Measurements from ENCODE around the gene C3orf52. TPM values are rescaled to one million over a fixed set of nuclear protein-coding genes. Genes with fewer than 3 reads are reported as not detected.
"Not testable (repeated sequence)": the region's sequence is repeated elsewhere in the genome, so short reads cannot be mapped to it uniquely, and the experiment has no call there.

The C3orf52 gene, protein sequence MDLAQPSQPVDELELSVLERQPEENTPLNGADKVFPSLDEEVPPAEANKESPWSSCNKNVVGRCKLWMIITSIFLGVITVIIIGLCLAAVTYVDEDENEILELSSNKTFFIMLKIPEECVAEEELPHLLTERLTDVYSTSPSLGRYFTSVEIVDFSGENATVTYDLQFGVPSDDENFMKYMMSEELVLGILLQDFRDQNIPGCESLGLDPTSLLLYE
- polyA plus RNA-seq (ENCODE audit: low read depth in 6 of 6): 1 to 10 TPM in 1 of 6 donors, under 1 TPM in 4, not detected in 1; 0.23 to 1.1 (median 0.61) TPM

DNA sequence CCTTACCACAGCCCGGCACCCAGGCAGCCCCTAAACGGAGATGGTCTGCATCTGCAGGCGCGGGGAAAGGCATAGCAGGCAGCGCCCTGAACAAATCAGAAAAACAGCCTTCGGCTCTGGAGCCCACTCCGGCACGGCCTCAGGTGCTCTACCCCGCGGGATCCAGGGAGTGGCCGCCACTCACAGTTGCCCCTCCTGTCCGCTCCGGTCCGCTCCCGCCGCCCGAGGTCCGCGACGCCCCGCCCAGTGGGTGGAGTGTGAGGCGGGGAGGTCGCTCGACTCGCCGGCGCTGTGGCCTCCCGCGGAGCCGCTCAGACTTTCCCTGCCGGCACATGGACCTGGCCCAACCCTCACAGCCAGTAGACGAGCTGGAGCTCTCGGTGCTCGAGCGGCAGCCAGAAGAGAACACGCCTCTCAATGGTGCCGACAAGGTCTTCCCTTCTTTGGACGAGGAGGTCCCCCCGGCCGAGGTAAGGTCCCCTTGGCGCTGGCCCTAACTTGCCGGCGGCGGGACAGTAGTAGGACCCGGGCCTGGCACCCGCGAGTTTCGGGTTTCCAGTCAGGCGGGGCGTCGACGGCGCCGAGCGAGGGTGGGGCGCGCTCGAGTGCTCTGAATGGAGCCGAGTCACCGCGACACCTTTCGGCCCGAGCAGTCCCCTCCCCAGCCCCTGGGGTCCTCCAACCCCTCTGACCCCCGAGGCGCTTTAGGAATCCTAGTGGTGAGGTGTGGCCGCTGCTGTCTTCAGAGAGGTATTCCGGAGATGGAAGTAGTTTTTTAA lies at the start of gene C3orf52:
Gene C3orf52, plus strand, starts transcription at position 314 of the 779 bp plus-strand sequence. Its CDS starts 19 bp downstream, at position 333.
- peak; percentile 47 for DNase-seq
- peak; percentile 73 to 77 for ATAC-seq (ENCODE audit: low read depth in 2 of 2)
- Mint-ChIP-seq H3K27ac (peak within 1 kb of the TSS; percentile 24 to 75 (median 66)), H3K27me3 (peaks cover 49 to 58% (median 54%) of the 10 kb centered on the region in 3 donors), H3K36me3 (no peaks in the 10 kb centered on the region), H3K9me3 (no peaks in the 10 kb centered on the region), H3K4me1 (peaks cover 18 to 28% (median 26%) of the 10 kb centered on the region in 3 donors), H3K4me3 (peak within 1 kb of the TSS; percentile 78 to 91 (median 87))

DNA sequence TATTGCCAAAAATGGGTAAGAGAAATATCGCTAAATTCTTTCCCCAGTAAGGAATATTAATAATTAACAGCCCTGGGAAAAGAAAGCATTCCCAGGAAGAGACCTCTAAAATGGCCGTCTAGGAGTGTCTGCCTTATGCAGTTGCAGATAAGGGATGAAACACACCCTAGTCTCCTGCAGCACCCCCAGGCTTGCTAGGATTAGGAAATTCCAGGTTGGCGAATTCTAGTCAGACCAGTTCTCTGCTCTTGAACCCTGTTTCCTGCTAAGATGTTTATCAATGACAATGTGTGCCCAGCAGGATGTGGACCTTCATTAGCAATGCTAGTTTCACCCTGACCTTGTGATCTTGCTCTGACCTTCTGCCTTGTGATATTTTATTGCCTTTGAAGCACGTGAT lies 49.0 kb upstream of the C3orf52 start:
- not testable (repeated sequence) for H3K4me3 Mint-ChIP-seq; H3K4me1 Mint-ChIP-seq; H3K9me3 Mint-ChIP-seq; H3K36me3 Mint-ChIP-seq; H3K27me3 Mint-ChIP-seq; H3K27ac Mint-ChIP-seq; DNase-seq; ATAC-seq (ENCODE audit: low read depth in 2 of 2)

DNA sequence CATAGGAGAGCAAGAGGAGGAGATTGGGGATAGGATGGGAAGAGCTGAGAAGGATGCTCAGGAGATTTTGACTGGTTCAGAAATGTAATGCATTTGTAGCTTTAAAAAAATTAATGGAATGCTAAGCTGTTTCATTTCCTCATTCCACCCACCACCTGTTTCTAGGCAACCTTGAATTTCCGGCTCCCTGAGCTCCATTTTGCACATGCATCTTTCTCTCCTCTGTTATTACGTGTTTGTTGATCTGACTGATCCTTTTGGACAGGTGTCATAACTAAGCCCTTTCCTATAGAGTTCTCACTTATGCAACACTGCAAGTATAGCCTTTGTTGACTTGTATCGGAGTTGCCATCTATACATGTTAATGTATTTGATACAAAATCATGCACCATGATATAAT lies 47.3 kb upstream of the C3orf52 start:
- Mint-ChIP-seq H3K27me3 (peaks cover 0 to 3% (median 0%) of the 10 kb centered on the region in 3 donors), H3K9me3 (peaks cover 0 to 4% (median 0%) of the 10 kb centered on the region in 7 donors), H3K4me3 (no peak overlapping the region), H3K27ac (peak overlapping the region in 1 of 6 donors; percentile 39), H3K4me1 (peaks cover 0 to 6% (median 4%) of the 10 kb centered on the region in 3 donors), H3K36me3 (no peaks in the 10 kb centered on the region)
- peak; percentile 14 for DNase-seq
- ATAC-seq (ENCODE audit: low read depth in 2 of 2): peak; percentile 62 to 63

GRCh38 chr3:112041321-112041720 lies 44.9 kb upstream of the C3orf52 start:
- no peak overlapping the region for H3K4me3 Mint-ChIP-seq
- H3K36me3 Mint-ChIP-seq: no peaks in the 10 kb centered on the region
- peaks cover 0 to 6% (median 4%) of the 10 kb centered on the region in 3 donors for H3K4me1 Mint-ChIP-seq
- peaks cover 0 to 3% (median 0%) of the 10 kb centered on the region in 3 donors for H3K27me3 Mint-ChIP-seq
- H3K9me3 Mint-ChIP-seq: peaks cover 0 to 4% (median 0%) of the 10 kb centered on the region in 7 donors
- H3K27ac Mint-ChIP-seq: no peak overlapping the region
- ATAC-seq (ENCODE audit: low read depth in 2 of 2) (no peak), DNase-seq (no peak)

GRCh38 chr3:112042842-112043280 lies 43.3 kb upstream of the C3orf52 start:
- no peaks in the 10 kb centered on the region for H3K36me3 Mint-ChIP-seq
- ATAC-seq (ENCODE audit: low read depth in 2 of 2): no peak
- no peak overlapping the region for H3K4me3 Mint-ChIP-seq
- H3K27me3 Mint-ChIP-seq: peaks cover 0 to 3% (median 0%) of the 10 kb centered on the region in 3 donors
- DNase-seq: no peak
- H3K9me3 Mint-ChIP-seq: no peaks in the 10 kb centered on the region
- H3K4me1 Mint-ChIP-seq: peaks cover 0 to 6% (median 4%) of the 10 kb centered on the region in 3 donors
- no peak overlapping the region for H3K27ac Mint-ChIP-seq

GRCh38 chr3:112043621-112044201 lies 42.5 kb upstream of the C3orf52 start:
- no peaks in the 10 kb centered on the region for H3K36me3 Mint-ChIP-seq
- H3K4me1 Mint-ChIP-seq: peaks cover 0 to 4% (median 0%) of the 10 kb centered on the region in 3 donors
- H3K27ac Mint-ChIP-seq: no peak overlapping the region
- DNase-seq: peak; percentile 57
- ATAC-seq (ENCODE audit: low read depth in 2 of 2): peak; percentile 90
- H3K9me3 Mint-ChIP-seq: no peaks in the 10 kb centered on the region
- no peak overlapping the region for H3K4me3 Mint-ChIP-seq
- H3K27me3 Mint-ChIP-seq: peaks cover 0 to 4% (median 3%) of the 10 kb centered on the region in 3 donors

DNA sequence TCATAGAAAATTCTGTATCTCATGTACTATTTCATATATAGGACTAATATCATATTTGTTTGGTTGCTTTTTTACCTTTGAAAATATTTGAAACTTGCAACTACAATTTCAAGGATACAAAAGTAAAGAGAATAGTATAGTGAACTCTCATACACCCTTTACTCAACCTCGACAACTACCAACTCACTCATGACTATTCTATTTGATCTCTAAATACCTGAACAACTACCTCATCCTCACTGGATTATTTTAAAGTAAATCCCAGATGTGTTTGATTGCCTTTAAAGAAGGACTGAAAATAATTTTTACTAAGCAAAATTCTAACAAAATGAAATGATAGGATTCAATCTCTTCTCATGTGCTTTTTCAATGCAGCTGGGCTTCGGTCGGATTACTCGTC lies 39.6 kb upstream of the C3orf52 start:
- ATAC-seq (ENCODE audit: low read depth in 2 of 2): no peak
- no peak overlapping the region for H3K4me3 Mint-ChIP-seq
- H3K36me3 Mint-ChIP-seq: no peaks in the 10 kb centered on the region
- H3K27ac Mint-ChIP-seq: no peak overlapping the region
- H3K27me3 Mint-ChIP-seq: peaks cover 0 to 14% (median 7%) of the 10 kb centered on the region in 3 donors
- DNase-seq: no peak
- no peaks in the 10 kb centered on the region for H3K4me1 Mint-ChIP-seq
- H3K9me3 Mint-ChIP-seq: no peaks in the 10 kb centered on the region

- H3K36me3 Mint-ChIP-seq: no peaks in the 10 kb centered on the region
- no peak overlapping the region for H3K4me3 Mint-ChIP-seq
- H3K9me3 Mint-ChIP-seq: no peaks in the 10 kb centered on the region
- no peak overlapping the region for H3K27ac Mint-ChIP-seq
- peaks cover 0 to 20% (median 12%) of the 10 kb centered on the region in 3 donors for H3K27me3 Mint-ChIP-seq
- H3K4me1 Mint-ChIP-seq: no peaks in the 10 kb centered on the region
- ATAC-seq (ENCODE audit: low read depth in 2 of 2) (no peak), DNase-seq (no peak)
Observed at GRCh38 chr3:112047264-112047663, 38.9 kb upstream of the C3orf52 start.

DNA sequence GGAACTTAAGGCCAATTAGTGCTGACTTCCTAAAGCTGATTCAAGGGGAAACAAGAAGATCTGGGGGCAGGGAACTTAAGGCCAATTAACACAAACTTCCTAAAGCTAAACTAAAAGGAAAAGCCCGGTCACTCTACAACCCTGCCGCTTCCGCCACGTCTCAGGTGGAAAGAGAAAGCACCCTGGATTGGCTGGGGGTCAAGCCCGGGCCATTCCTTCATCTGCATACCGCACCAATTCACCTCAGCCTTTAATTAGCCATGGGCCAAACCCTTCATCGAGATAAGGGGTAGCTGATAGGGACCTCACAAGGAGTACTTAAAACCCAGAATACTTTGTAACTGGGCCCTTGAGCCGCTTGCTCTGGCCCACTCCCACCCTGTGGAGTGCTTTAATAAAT lies 37.3 kb upstream of the C3orf52 start:
- ATAC-seq (ENCODE audit: low read depth in 2 of 2) (no peak), DNase-seq (no peak)
- Mint-ChIP-seq H3K9me3 (no peaks in the 10 kb centered on the region), H3K27me3 (peaks cover 0 to 20% (median 12%) of the 10 kb centered on the region in 3 donors), H3K4me1 (no peaks in the 10 kb centered on the region), H3K36me3 (no peaks in the 10 kb centered on the region), H3K4me3 (no peak overlapping the region), H3K27ac (peak overlapping the region in 1 of 6 donors; percentile 11)

- peaks cover 16 to 20% (median 20%) of the 10 kb centered on the region in 3 donors for H3K27me3 Mint-ChIP-seq
- H3K9me3 Mint-ChIP-seq: no peaks in the 10 kb centered on the region
- DNase-seq: no peak
- H3K4me1 Mint-ChIP-seq: no peaks in the 10 kb centered on the region
- H3K36me3 Mint-ChIP-seq: no peaks in the 10 kb centered on the region
- ATAC-seq (ENCODE audit: low read depth in 2 of 2): no peak
- no peak overlapping the region for H3K4me3 Mint-ChIP-seq
- no peak overlapping the region for H3K27ac Mint-ChIP-seq
Observed at GRCh38 chr3:112053229-112053628, 33.0 kb upstream of the C3orf52 start.

GRCh38 chr3:112056451-112056929 lies 29.7 kb upstream of the C3orf52 start:
- Mint-ChIP-seq H3K27me3 (peaks cover 12 to 16% (median 14%) of the 10 kb centered on the region in 3 donors), H3K27ac (no peak overlapping the region), H3K9me3 (peaks cover 0 to 13% (median 6%) of the 10 kb centered on the region in 7 donors), H3K4me3 (no peak overlapping the region), H3K36me3 (no peaks in the 10 kb centered on the region), H3K4me1 (no peaks in the 10 kb centered on the region)
- ATAC-seq (ENCODE audit: low read depth in 2 of 2) (no peak), DNase-seq (no peak)

DNA sequence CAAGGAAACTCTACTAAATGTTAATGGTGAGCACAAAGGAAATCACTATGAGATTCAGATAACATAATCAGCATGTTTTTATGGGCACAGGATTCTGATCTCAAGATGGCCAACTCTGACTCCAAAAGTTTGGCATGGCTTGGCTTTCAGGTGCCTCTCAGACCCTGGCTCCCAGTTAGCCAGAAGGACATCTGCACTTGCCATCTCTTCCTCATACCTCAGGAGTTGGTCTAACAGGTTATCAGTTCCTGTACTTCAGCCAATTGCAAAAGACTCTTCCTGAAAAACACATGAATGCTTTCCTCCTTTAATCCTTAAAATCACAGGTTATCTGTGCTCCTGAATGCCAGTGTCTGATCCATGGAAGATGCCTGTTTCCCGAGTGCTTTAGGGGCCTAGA lies 26.7 kb upstream of the C3orf52 start:
- H3K36me3 Mint-ChIP-seq: no peaks in the 10 kb centered on the region
- peaks cover 0 to 13% (median 6%) of the 10 kb centered on the region in 7 donors for H3K9me3 Mint-ChIP-seq
- peaks cover 5 to 13% (median 8%) of the 10 kb centered on the region in 3 donors for H3K27me3 Mint-ChIP-seq
- H3K4me3 Mint-ChIP-seq: no peak overlapping the region
- H3K27ac Mint-ChIP-seq: no peak overlapping the region
- ATAC-seq (ENCODE audit: low read depth in 2 of 2) (no peak), DNase-seq (no peak)
- no peaks in the 10 kb centered on the region for H3K4me1 Mint-ChIP-seq

- ATAC-seq (ENCODE audit: low read depth in 2 of 2): no peak
- Mint-ChIP-seq H3K27ac (no peak overlapping the region), H3K36me3 (no peaks in the 10 kb centered on the region), H3K27me3 (peaks cover 5 to 8% (median 8%) of the 10 kb centered on the region in 3 donors), H3K4me1 (no peaks in the 10 kb centered on the region), H3K4me3 (no peak overlapping the region), H3K9me3 (peaks cover 0 to 13% (median 6%) of the 10 kb centered on the region in 7 donors)
- no peak for DNase-seq
Observed at GRCh38 chr3:112061152-112061551, 25.0 kb upstream of the C3orf52 start.
